HG02759 (cell line): Measurements from ENCODE around the gene MORF4L1.
"Not testable (repeated sequence)": the region's sequence is repeated elsewhere in the genome, so short reads cannot be mapped to it uniquely, and the experiment has no call there.

Experiments used
- ATAC-seq: cut with Tn5 transposase; IDR thresholded peaks from one replicate; pipeline ENCODE4 v1.9.1; 2021; ENCODE audit warnings: mild to moderate bottlenecking, moderate library complexity; ENCODE audit not compliant: unreplicated experiment

MORF4L1 gene

DNA sequence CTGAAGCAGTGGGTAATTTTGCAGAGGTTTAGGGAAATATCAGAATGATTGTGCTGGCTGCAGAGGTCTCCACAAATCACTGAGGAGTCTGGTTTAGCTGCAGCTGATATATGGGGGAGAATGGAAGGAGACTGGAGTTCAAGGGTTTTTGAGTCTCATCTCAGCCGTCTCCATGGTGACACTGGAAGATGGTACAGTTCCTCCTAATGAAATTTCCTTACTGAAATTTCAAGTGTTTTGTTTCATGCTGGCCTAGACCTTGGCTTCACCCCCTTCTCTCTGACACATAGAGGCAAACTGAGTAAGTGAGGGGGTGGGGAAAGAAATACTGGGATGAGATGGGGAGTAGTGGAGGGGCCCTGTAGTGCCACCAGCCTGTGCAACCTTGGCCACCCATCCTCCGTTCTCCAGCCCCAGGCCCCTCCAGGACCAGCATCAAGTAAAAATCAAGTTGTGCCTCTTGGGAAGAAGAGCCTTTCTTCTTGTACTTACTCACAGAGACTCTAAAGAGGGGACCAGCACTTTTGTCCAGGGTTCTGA, 17.8 kb upstream of the MORF4L1 start:
- ATAC-seq: no peak

DNA sequence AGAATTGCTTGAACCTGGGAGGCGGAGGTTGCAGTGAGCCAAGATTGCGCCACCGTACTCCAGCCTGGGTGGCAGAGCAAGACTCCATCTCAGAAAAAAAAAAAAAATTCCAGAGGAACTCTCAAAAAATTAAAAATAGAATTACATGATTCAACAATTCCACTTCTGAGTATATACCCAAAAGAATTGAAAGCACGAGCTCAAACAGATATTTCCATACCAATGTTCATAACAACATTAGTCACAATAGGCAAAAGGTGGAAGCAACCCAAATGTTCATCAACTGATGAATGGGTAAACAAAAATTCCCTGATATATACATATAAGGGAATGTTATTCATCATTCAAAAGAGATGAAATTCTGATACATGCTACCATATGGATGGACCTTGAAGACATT, 16.9 kb upstream of the MORF4L1 start:
- ATAC-seq: no peak

GRCh38 chr15:78859971-78860719, 12.5 kb upstream of the MORF4L1 start:
- peak; percentile 83 for ATAC-seq

GRCh38 chr15:78865585-78865984, 7.1 kb upstream of the MORF4L1 start:
- not testable (repeated sequence) for ATAC-seq

GRCh38 chr15:78866031-78866430, 6.7 kb upstream of the MORF4L1 start:
- ATAC-seq: not testable (repeated sequence)

DNA sequence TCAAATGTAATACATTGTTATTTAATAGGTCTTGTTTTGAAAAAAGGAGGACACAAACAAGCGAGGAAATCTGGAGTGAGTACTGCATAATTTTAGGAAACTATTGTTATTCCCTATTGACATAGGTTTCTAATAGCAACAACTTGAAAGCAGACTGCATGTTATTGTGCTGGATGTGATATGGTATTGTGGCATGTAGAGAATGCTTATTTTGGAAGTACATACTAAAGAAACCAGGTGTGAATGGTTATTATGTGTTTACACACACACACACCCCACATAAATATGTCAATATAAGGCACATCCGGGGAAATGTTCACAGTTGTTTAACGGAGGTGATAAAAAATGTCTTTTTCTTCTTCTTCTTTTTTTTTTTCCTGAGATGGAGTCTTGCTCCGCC, 5.9 kb upstream of the MORF4L1 start:
- no peak for ATAC-seq

- ATAC-seq: no peak
These were observed 4.3 kb upstream of the MORF4L1 start for GRCh38 chr15:78868366-78868765.

DNA sequence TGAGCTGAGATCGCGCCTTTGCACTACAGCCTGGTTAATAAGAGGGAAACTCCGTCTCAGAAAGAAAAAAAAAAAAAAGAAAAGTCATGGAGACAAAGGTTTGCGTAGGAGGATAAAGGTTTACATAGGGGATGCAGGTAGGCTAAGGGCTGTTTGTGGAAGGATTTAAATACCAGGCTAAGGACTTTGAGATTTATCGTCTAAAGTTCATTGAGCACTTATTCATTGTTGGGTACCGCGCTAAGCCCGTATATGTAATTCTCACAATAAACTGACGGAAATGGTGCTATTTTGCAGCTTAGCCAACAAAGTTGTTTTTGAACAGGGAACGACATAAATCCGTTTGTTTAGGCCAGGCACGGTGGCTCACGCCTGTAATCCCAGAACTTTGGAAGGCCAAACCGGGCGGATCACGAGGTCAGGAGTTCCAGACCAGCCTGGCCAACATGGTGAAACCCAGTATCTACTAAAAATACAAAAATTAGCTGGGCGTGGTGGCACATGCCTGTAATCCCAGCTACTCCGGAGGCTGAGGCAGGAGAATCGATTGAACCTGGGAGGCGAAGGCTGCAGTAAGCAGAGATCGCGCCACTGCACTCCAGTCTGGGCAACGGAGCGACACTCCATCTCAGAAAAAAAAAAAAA, 1.1 kb upstream of the MORF4L1 start:
- ATAC-seq: not testable (repeated sequence)

DNA sequence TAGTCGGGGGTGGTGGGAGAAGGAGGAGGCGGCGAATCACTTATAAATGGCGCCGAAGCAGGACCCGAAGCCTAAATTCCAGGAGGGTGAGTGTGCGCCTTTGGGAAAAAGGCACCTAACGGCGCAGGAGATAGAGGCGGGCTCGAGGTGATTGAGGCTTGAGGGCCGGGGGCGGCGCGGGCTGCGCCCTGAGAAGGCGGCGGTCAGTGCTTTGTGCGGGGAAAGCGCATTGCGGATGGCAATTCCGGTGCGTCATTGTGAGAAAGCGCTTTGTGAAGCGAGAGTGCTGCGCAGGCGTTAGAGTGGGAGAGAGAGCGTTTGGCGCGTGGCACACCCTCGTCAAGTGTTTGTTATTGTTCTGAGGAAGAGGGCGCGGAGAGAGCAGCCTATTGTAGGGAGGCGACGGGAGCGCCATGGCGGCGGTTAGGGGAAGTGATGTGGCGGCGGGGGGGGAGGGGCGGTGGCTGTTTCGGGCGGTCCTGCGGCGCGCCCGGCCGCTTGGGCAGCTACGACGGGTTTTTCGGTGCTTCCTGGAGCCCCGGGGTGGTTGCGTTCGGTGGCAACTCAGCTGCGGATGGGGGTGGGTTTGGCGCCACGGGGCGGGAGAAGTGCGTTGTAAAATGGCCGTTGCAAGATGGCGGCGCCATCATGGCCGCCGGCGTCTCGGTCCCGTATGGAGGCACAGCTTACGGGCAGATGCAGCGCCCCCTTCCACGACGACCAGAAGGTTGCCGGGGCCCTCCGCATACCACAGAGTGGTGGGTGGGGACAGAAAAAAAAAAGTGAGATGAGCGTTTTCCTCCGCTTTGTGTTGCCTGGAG, 492 bp downstream of the MORF4L1 start:
- ATAC-seq: peak; percentile 80

DNA sequence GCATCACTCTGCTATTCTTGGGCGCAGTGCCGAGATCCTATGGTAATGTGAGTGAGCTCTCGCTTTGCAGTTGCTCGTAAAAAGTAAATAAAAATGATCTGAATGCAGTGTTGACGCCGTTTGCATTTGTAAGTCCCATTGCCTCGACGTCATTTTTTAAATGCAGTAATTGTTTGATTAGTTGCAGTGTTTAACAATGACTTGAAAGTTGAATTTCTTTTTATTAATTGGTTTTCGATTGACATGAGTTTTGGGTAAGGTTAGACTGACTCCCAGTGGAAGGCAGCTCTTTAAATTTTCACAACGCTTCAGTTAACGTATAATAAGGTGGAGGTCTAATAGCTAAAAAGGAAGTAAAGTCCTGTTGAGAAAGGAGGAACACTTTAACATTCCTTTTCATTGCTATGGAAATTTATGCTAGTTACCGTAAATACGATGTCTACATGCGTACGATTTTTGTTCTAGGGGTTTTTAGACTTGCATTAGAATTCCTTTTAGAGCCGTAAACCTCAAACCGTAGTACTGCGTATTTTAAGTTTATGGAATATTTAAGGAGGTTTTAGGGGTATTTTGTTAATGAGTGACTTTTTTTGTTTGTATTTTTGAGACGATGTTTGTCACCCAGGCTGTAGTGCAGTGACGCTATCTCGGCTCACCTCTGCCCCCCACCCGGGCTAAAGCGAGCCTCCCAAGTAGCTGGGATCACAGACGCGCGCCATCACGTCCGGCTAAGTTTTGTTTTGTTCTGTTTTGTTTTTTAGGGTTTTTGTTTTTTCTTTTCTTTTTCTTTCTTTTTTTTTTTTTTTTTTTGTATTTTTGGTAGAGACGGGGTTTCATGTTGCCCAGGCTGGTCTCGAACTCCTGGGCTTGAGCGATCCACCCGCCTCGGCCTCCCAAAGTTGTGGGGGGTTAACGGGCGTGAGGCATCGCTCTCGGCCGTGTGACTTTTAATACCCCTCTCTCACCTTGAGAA, 1.4 kb downstream of the MORF4L1 start:
- ATAC-seq: no peak

DNA sequence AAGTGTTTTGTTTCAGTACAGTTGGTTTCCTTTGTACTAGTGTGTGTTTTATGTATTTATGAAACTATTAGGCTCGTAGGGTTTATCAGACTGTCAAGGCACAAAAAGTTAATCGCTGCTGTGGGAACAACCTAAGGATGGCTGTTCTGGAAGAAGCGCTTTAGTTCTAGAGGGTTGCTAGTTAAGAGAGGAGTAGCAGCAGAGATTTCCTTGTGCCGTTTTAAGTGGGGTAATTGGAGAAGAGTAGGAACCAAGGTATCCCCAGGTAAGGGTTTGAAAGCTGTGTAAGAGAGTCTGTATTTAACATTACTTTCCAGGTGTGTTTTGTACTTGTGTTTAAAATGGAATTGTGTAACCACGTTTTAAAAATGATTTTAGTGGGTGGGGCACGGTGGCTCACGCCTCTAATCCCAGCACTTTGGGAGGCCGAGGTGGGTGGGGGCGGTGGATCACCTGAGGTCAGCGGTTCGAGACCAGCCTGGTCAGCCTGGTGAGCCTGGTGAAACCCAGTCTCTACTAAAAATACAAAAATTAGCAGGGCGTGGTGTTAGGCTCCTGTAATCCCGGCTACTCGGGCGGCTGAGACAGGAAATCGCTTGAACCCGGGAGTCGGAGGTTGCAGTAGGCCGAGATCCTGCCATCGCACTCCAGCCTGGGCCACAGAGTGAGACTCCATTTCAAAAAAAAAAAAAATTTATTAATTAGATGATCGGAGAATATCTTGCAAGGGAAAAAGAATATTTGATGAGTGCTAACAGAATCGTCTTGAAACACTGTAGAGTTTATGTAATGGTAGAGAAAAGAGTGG, 2.6 kb downstream of the MORF4L1 start:
- ATAC-seq: no peak

DNA sequence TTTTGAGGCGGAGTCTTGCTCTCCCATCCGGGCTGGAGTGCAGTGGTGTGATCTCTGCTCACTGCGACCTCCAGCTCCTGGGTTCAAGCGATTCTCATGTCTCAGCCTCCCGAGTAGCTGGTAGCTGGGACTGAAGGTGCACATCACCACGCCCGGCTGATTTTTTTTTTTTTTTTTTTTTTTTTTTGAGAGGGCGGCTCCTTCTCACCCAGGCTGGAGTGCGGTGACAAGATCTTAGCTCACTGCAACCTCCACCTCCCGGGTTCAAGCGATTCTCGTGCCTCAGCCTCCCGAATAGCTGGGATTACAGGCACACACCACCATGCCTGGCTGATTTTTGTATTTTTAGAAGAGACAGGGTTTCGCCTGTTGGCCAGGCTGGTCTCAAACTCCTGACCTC, 4.3 kb downstream of the MORF4L1 start:
- ATAC-seq: not testable (repeated sequence)

GRCh38 chr15:78878356-78878755, 5.7 kb downstream of the MORF4L1 start:
- ATAC-seq: no peak

GRCh38 chr15:78879517-78880241, 7.0 kb downstream of the MORF4L1 start:
- no peak for ATAC-seq

GRCh38 chr15:78880242-78880533, 7.5 kb downstream of the MORF4L1 start:
- no peak for ATAC-seq

- no peak for ATAC-seq
These were observed 8.1 kb downstream of the MORF4L1 start for GRCh38 chr15:78880813-78881212.

DNA sequence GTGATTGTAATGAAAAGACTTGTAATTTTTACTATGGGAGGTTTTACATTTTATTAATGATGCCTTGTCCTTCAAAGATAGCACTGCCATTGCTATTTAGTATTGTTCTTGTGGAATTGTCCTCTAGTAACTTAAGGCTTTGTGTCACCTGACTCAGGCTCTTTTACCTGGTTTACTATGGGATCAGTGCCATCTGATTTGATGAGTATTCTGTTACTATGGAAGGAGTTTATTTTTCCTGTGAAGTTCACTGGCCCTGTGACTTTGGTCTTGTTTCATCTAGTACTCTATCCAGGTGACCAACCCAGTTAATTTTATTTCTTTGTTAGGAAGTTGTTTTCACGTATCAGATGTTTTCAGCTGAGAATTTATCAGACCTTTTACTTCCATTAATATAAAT, 9.0 kb downstream of the MORF4L1 start:
- ATAC-seq: no peak

DNA sequence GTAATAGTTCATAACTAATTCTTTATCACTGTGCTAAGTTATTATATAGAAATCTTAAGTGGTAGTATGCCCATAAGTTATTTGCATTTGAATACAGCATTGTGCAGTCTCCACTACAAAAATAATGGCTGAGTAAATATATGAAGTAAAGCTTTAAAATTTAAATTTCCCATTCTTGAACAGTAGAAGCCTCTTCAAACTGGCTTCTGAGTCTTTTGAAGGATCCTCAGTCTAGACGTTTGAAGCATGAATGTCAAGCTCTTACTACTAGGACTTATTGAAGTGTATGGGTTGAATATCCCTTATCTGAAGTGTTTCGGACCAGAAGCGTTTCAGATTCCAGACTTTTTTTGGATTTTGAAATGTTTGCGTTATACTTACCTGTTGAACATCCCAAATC, 16.3 kb downstream of the MORF4L1 start:
- ATAC-seq: no peak

GRCh38 chr15:78893538-78893937, 20.8 kb downstream of the MORF4L1 start:
- ATAC-seq: no peak
